ENCODE measurements around the gene MYL9. TPM values are rescaled to one million over a fixed set of nuclear protein-coding genes. Genes with fewer than 3 reads are reported as not detected.
"Not testable (repeated sequence)": the region's sequence is repeated elsewhere in the genome, so short reads cannot be mapped to it uniquely, and the experiment has no call there.

The MYL9 gene
- total and polyA plus RNA-seq, 2 experiments from 2014 or later, result 579 to 1,624 TPM

GRCh38 chr20:36562724-36563123, 21.4 kb downstream of the MYL9 start:
- no peak for DNase-seq (ENCODE audit: low read depth in 1 of 2, low spot score in 1 of 2)
- no peak overlapping the region for H3K4me3 ChIP-seq
- no peaks in the 10 kb centered on the region for H3K9me3 ChIP-seq (ENCODE audit: low read depth)
- no peaks in the 10 kb centered on the region for H3K36me3 ChIP-seq
- no peak for TF ChIP-seq CTCF (IDR thresholded peaks at IDR 0.05; ENCODE audit: low read depth, low read length)
- H3K27ac ChIP-seq, result no peak overlapping the region
- no peaks in the 10 kb centered on the region for H3K27me3 ChIP-seq
- no peaks in the 10 kb centered on the region for H3K4me1 ChIP-seq (ENCODE audit: low read depth)

GRCh38 chr20:36563374-36563773, 22.1 kb downstream of the MYL9 start:
- no peak for TF ChIP-seq CTCF (IDR thresholded peaks at IDR 0.05; ENCODE audit: low read depth, low read length)
- H3K9me3 ChIP-seq (ENCODE audit: low read depth), result no peaks in the 10 kb centered on the region
- no peaks in the 10 kb centered on the region for H3K36me3 ChIP-seq
- no peak overlapping the region for H3K27ac ChIP-seq
- no peak for DNase-seq (ENCODE audit: low read depth in 1 of 2, low spot score in 1 of 2)
- no peaks in the 10 kb centered on the region for H3K27me3 ChIP-seq
- no peaks in the 10 kb centered on the region for H3K4me1 ChIP-seq (ENCODE audit: low read depth)
- H3K4me3 ChIP-seq, result no peak overlapping the region

- H3K27me3 ChIP-seq; DNase-seq (ENCODE audit: low read depth in 1 of 2, low spot score in 1 of 2); H3K4me1 ChIP-seq (ENCODE audit: low read depth); H3K4me3 ChIP-seq; H3K9me3 ChIP-seq (ENCODE audit: low read depth); H3K27ac ChIP-seq; H3K36me3 ChIP-seq: not testable (repeated sequence)
Measured at GRCh38 chr20:36564078-36564725, 22.9 kb downstream of the MYL9 start.

GRCh38 chr20:36564726-36565121, 23.4 kb downstream of the MYL9 start:
- DNase-seq (ENCODE audit: low read depth in 1 of 2, low spot score in 1 of 2); H3K36me3 ChIP-seq; H3K27me3 ChIP-seq; H3K4me1 ChIP-seq (ENCODE audit: low read depth); H3K4me3 ChIP-seq; H3K27ac ChIP-seq; H3K9me3 ChIP-seq (ENCODE audit: low read depth): not testable (repeated sequence)

GRCh38 chr20:36565520-36565919, 24.2 kb downstream of the MYL9 start:
- H3K4me3 ChIP-seq, result no peak overlapping the region
- H3K4me1 ChIP-seq (ENCODE audit: low read depth), result no peaks in the 10 kb centered on the region
- H3K27ac ChIP-seq, result no peak overlapping the region
- H3K36me3 ChIP-seq, result no peaks in the 10 kb centered on the region
- TF ChIP-seq CTCF (IDR thresholded peaks at IDR 0.05; ENCODE audit: low read depth, low read length), result no peak
- H3K9me3 ChIP-seq (ENCODE audit: low read depth), result no peaks in the 10 kb centered on the region
- H3K27me3 ChIP-seq, result no peaks in the 10 kb centered on the region
- DNase-seq (ENCODE audit: low read depth in 1 of 2, low spot score in 1 of 2), result no peak

- no peaks in the 10 kb centered on the region for H3K9me3 ChIP-seq (ENCODE audit: low read depth)
- H3K36me3 ChIP-seq, result no peaks in the 10 kb centered on the region
- no peak for TF ChIP-seq CTCF (IDR thresholded peaks at IDR 0.05; ENCODE audit: low read depth, low read length)
- H3K27ac ChIP-seq, result no peak overlapping the region
- no peak overlapping the region for H3K4me3 ChIP-seq
- peak in 1 of 2 donors; percentile 73 for DNase-seq (ENCODE audit: low read depth in 1 of 2, low spot score in 1 of 2)
- H3K4me1 ChIP-seq (ENCODE audit: low read depth), result peaks cover 19% of the 10 kb centered on the region
- H3K27me3 ChIP-seq, result no peaks in the 10 kb centered on the region
Measured at GRCh38 chr20:36569847-36570429, 28.6 kb downstream of the MYL9 start.

Measured in cardiac muscle cell (in vitro differentiated cells and primary cell).